WTC11 (cell line): ENCODE measurements around the gene B4GALNT1. TPM values are rescaled to one million over a fixed set of nuclear protein-coding genes. Genes with fewer than 3 reads are reported as not detected.
A peak's percentile ranks its signal among the peaks of the same experiment; 100 is the strongest.

Source experiments
- ATAC-seq: fragments of 200-7000 bp; cut with Tn5 transposase; 2 replicates; pipeline ENCODE4 v1.10.0; 2021; ENCODE audit warnings: mild to moderate bottlenecking, moderate library complexity
- CTCF ChIA-PET: fragments of 300-600 bp; sonication (Branson Sonifier 250); formaldehyde crosslinking; loops from one replicate; lab custom pipeline; 2021; ENCODE audit warnings: antibody characterized with exemption; lab: Charles Lee
- POLR2A ChIA-PET: fragments of 350-600 bp; sonication (Branson Sonifier 250); formaldehyde crosslinking; loops from one replicate; lab custom pipeline; 2021; ENCODE audit warnings: antibody characterized with exemption; lab: Charles Lee
- DNase-seq: peaks from one replicate; pipeline ENCODE4 v3.0.0; 2021; ENCODE audit warnings: low spot score
- H3K27ac Mint-ChIP-seq: 2 replicates; pipeline ENCODE4 v1.8.0; 2021; ENCODE audit warnings: mixed read lengths
- H3K27me3 Mint-ChIP-seq: 2 replicates; pipeline ENCODE4 v1.8.0; 2021; ENCODE audit warnings: low read depth, mild to moderate bottlenecking, moderate library complexity, mixed read lengths
- H3K36me3 Mint-ChIP-seq: 2 replicates; pipeline ENCODE4 v1.8.0; 2021; ENCODE audit warnings: mixed read lengths
- H3K4me1 Mint-ChIP-seq: 2 replicates; pipeline ENCODE4 v1.8.0; 2022; ENCODE audit warnings: mixed read lengths
- H3K4me3 Mint-ChIP-seq: 2 replicates; pipeline ENCODE4 v1.8.0; 2021; ENCODE audit warnings: mild to moderate bottlenecking, moderate library complexity, mixed read lengths
- H3K9me3 Mint-ChIP-seq: 2 replicates; pipeline ENCODE4 v1.8.0; 2021; ENCODE audit warnings: mixed read lengths
- CBFB ChIP-seq: sonication (generic); formaldehyde crosslinking; IDR thresholded peaks from 2 replicates; pipeline ENCODE4 v1.8.1; 2022; ENCODE audit warnings: mild to moderate bottlenecking, low read depth, missing genetic modification reagents
- E2F4 ChIP-seq: sonication (generic); formaldehyde crosslinking; IDR thresholded peaks from 2 replicates; pipeline ENCODE4 v1.8.1; 2022; ENCODE audit warnings: low read depth, mild to moderate bottlenecking, moderate library complexity, missing genetic modification reagents, borderline replicate concordance
- ESRRA ChIP-seq: sonication (generic); formaldehyde crosslinking; IDR thresholded peaks from 2 replicates; pipeline ENCODE4 v1.8.1; 2022; ENCODE audit warnings: mild to moderate bottlenecking, missing genetic modification reagents, borderline replicate concordance
- ETV6 ChIP-seq: sonication (generic); formaldehyde crosslinking; IDR thresholded peaks from 2 replicates; pipeline ENCODE4 v1.8.1; 2022; ENCODE audit warnings: mild to moderate bottlenecking, missing genetic modification reagents
- FOXP1 ChIP-seq: sonication (generic); formaldehyde crosslinking; IDR thresholded peaks from 2 replicates; pipeline ENCODE4 v1.8.0; 2022; ENCODE audit warnings: missing genetic modification reagents, mild to moderate bottlenecking, moderate library complexity, borderline replicate concordance
- GABPB1 ChIP-seq: sonication (generic); formaldehyde crosslinking; IDR thresholded peaks from 2 replicates; pipeline ENCODE4 v1.8.1; 2023; ENCODE audit warnings: mild to moderate bottlenecking, missing genetic modification reagents
- HMGXB4 ChIP-seq: sonication (generic); formaldehyde crosslinking; IDR thresholded peaks from 2 replicates; pipeline ENCODE4 v1.8.1; 2023; ENCODE audit warnings: mild to moderate bottlenecking, moderate library complexity, missing genetic modification reagents
- JAZF1 ChIP-seq: fragments of 250-450 bp; sonication (Bioruptor Pico); IDR thresholded peaks from 2 replicates; pipeline ENCODE4 v1.9.0; 2021; ENCODE audit warnings: moderate library complexity, mild to moderate bottlenecking, inconsistent platforms
- JUN ChIP-seq: sonication (generic); formaldehyde crosslinking; IDR thresholded peaks from 2 replicates; pipeline ENCODE4 v1.8.0; 2023; ENCODE audit warnings: mild to moderate bottlenecking, missing genetic modification reagents
- KAT7 ChIP-seq: sonication (generic); formaldehyde crosslinking; IDR thresholded peaks from 2 replicates; pipeline ENCODE4 v1.8.1; 2023; ENCODE audit warnings: missing genetic modification reagents, mild to moderate bottlenecking, borderline replicate concordance
- MLX ChIP-seq: sonication (generic); formaldehyde crosslinking; IDR thresholded peaks from 2 replicates; pipeline ENCODE4 v1.8.1; 2023; ENCODE audit warnings: mild to moderate bottlenecking, missing genetic modification reagents, moderate library complexity
- NFATC4 ChIP-seq: fragments of 250-450 bp; sonication (Bioruptor Pico); IDR thresholded peaks from 2 replicates; pipeline ENCODE4 v1.9.0; 2021; ENCODE audit warnings: mild to moderate bottlenecking
- NFYB ChIP-seq: sonication (generic); formaldehyde crosslinking; conservative IDR thresholded peaks from 2 replicates; pipeline ENCODE4 v1.8.0; 2022; ENCODE audit warnings: low read depth, missing genetic modification reagents
- NR3C1 ChIP-seq: sonication (generic); formaldehyde crosslinking; conservative IDR thresholded peaks from 2 replicates; pipeline ENCODE4 v1.8.1; 2023; ENCODE audit warnings: low read depth, mild to moderate bottlenecking, missing genetic modification reagents
- RORB ChIP-seq: fragments of 250-450 bp; sonication (Bioruptor Pico); IDR thresholded peaks from 2 replicates; pipeline ENCODE4 v1.9.0; 2021; ENCODE audit warnings: mild to moderate bottlenecking
- SP1 ChIP-seq: sonication (generic); formaldehyde crosslinking; conservative IDR thresholded peaks from 2 replicates; pipeline ENCODE4 v1.8.1; 2022; ENCODE audit warnings: missing genetic modification reagents
- STAT6 ChIP-seq: sonication (generic); formaldehyde crosslinking; conservative IDR thresholded peaks from 2 replicates; pipeline ENCODE4 v1.8.1; 2023; ENCODE audit warnings: mild to moderate bottlenecking, low read depth, missing genetic modification reagents, moderate library complexity
- TCF7 ChIP-seq: sonication (generic); formaldehyde crosslinking; IDR thresholded peaks from 2 replicates; pipeline ENCODE4 v1.8.0; 2022; ENCODE audit warnings: mild to moderate bottlenecking, low read depth, missing genetic modification reagents, moderate library complexity
- TEAD1 ChIP-seq: sonication (generic); formaldehyde crosslinking; IDR thresholded peaks from 2 replicates; pipeline ENCODE4 v1.8.0; 2022; ENCODE audit warnings: mild to moderate bottlenecking, missing genetic modification reagents
- TP53 ChIP-seq: sonication (generic); formaldehyde crosslinking; IDR thresholded peaks from 2 replicates; pipeline ENCODE4 v1.8.1; 2023; ENCODE audit warnings: mild to moderate bottlenecking, missing genetic modification reagents
- ZNF232 ChIP-seq: sonication (generic); formaldehyde crosslinking; IDR thresholded peaks from 2 replicates; pipeline ENCODE4 v1.8.0; 2022; ENCODE audit warnings: mild to moderate bottlenecking, missing genetic modification reagents
- ZNF423 ChIP-seq: fragments of 250-450 bp; sonication (Bioruptor Pico); IDR thresholded peaks from 2 replicates; pipeline ENCODE4 v2.1.2; 2022; ENCODE audit warnings: mild to moderate bottlenecking, moderate library complexity
- total RNA-seq: library from RNA; stranded (reverse); gene quantifications from 3 replicates; pipeline ENCODE4 v1.2.3, GENCODE V29; 2021
- TF ChIP-seq, protein P1 (sequence below): sonication (generic); formaldehyde crosslinking; IDR thresholded peaks from 2 replicates; pipeline ENCODE4 v1.8.0; 2022; ENCODE audit warnings: mild to moderate bottlenecking, missing genetic modification reagents
- TF ChIP-seq, protein P2 (sequence below): fragments of 250-450 bp; sonication (Bioruptor Pico); IDR thresholded peaks from 2 replicates; pipeline ENCODE4 v1.9.0; 2021; ENCODE audit warnings: mild to moderate bottlenecking
- TF ChIP-seq, protein P3 (sequence below): fragments of 250-450 bp; sonication (Bioruptor Pico); IDR thresholded peaks from 2 replicates; pipeline ENCODE4 v1.9.0; 2021; ENCODE audit warnings: mild to moderate bottlenecking
- TF ChIP-seq, protein P4 (sequence below): sonication (generic); formaldehyde crosslinking; IDR thresholded peaks from 2 replicates; pipeline ENCODE4 v1.8.0; 2022; ENCODE audit warnings: mild to moderate bottlenecking, missing genetic modification reagents

The B4GALNT1 gene
- total RNA-seq, 1 experiment from 2014 or later, result 1.2 TPM

DNA sequence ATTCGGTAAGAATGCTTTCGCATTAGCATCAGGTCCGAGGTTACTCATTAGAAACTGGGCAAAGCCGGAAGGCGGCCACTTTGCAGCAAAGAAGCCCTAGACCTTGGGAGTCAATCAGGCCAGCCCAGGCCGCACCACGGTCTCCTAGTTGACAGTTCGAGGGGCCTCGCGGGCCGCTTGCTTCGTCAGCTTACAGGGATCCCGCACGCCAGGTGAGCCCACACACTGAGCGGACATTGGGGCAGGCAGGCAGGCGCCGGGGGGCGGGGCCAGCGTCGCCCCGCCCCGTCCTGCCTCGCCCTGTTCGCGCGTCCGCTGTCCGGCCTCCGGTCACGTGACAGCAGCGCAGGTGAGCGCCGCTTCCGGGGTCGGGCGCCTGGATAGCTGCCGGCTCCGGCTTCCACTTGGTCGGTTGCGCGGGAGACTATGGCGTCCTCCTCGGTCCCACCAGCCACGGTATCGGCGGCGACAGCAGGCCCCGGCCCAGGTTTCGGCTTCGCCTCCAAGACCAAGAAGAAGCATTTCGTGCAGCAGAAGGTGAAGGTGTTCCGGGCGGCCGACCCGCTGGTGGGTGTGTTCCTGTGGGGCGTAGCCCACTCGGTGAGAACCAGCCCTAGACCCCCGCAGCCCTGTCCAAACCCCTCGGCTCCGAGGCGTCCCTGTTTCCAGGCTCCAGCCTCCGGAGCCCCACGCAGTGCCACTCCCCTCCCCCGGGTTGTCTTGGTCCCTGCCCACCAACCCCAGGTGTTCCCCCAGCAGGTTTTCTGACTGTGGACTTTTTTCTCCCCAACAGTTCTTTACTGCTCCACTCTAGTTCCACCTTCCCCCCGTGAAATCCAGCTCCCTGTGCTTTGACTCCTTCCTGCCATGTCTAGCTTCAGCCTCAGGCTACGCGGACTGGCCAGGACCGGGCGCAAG is 41.9 kb downstream of the B4GALNT1 start, which contains the start of gene PIP4K2C:
TSS of gene PIP4K2C (plus strand) at position 329 of the 918 bp plus-strand sequence. CDS start at position 427, 98 bp downstream.
- Mint-ChIP-seq H3K4me1 (peaks cover 14% of the 10 kb centered on the region), H3K4me3 (peak within 1 kb of the TSS; percentile 89), H3K9me3 (no peaks in the 10 kb centered on the region), H3K27ac (peak within 1 kb of the TSS; percentile 72), H3K36me3 (peaks cover 8% of the 10 kb centered on the region), H3K27me3 (peaks cover 3% of the 10 kb centered on the region; the same call in 1 of the 2 replicates)
- DNase-seq (peak; percentile 91), ATAC-seq (peak; percentile 98)
- CTCF ChIA-PET, result interaction anchor here (0.6 to 4.7 kb wide), 14 partner anchors 8 to 320 kb away, joined by 3 to 22 read pairs (median 5); partner anchors contain the start of genes ARHGEF25, B4GALNT1, DTX3 and TSFM
- POLR2A ChIA-PET, result interaction anchor here (0.6 to 1.3 kb wide), 5 partner anchors 18 to 1730 kb away, joined by 3 to 4 read pairs (median 3); partner anchors contain the start of gene ARHGEF25
- no peak for TF ChIP-seq JAZF1 (CRISPR knock-in tag)
- TF ChIP-seq RORB (CRISPR knock-in tag), result no peak
- TF ChIP-seq, protein P1, sequence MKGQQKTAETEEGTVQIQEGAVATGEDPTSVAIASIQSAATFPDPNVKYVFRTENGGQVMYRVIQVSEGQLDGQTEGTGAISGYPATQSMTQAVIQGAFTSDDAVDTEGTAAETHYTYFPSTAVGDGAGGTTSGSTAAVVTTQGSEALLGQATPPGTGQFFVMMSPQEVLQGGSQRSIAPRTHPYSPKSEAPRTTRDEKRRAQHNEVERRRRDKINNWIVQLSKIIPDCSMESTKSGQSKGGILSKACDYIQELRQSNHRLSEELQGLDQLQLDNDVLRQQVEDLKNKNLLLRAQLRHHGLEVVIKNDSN (CRISPR knock-in tag), result peak; percentile 98
- TF ChIP-seq ZNF423, result no peak
- no peak for TF ChIP-seq ESRRA
- no peak for TF ChIP-seq TP53 (CRISPR knock-in tag)
- peak; percentile 92 for TF ChIP-seq SP1 (CRISPR knock-in tag)
- TF ChIP-seq ZNF232 (CRISPR knock-in tag), result peak; percentile 88; the same call in 1 of the 2 replicates
- TF ChIP-seq, protein P2, sequence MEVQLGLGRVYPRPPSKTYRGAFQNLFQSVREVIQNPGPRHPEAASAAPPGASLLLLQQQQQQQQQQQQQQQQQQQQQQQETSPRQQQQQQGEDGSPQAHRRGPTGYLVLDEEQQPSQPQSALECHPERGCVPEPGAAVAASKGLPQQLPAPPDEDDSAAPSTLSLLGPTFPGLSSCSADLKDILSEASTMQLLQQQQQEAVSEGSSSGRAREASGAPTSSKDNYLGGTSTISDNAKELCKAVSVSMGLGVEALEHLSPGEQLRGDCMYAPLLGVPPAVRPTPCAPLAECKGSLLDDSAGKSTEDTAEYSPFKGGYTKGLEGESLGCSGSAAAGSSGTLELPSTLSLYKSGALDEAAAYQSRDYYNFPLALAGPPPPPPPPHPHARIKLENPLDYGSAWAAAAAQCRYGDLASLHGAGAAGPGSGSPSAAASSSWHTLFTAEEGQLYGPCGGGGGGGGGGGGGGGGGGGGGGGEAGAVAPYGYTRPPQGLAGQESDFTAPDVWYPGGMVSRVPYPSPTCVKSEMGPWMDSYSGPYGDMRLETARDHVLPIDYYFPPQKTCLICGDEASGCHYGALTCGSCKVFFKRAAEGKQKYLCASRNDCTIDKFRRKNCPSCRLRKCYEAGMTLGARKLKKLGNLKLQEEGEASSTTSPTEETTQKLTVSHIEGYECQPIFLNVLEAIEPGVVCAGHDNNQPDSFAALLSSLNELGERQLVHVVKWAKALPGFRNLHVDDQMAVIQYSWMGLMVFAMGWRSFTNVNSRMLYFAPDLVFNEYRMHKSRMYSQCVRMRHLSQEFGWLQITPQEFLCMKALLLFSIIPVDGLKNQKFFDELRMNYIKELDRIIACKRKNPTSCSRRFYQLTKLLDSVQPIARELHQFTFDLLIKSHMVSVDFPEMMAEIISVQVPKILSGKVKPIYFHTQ (CRISPR knock-in tag), result no peak
- TF ChIP-seq, protein P3, sequence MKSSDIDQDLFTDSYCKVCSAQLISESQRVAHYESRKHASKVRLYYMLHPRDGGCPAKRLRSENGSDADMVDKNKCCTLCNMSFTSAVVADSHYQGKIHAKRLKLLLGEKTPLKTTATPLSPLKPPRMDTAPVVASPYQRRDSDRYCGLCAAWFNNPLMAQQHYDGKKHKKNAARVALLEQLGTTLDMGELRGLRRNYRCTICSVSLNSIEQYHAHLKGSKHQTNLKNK (CRISPR knock-in tag), result no peak
- TF ChIP-seq MLX (CRISPR knock-in tag), result no peak
- TF ChIP-seq STAT6 (CRISPR knock-in tag), result no peak
- peak; percentile 41; the same call in 1 of the 2 replicates for TF ChIP-seq FOXP1 (CRISPR knock-in tag)
- TF ChIP-seq E2F4 (CRISPR knock-in tag), result no peak
- TF ChIP-seq, protein P4, sequence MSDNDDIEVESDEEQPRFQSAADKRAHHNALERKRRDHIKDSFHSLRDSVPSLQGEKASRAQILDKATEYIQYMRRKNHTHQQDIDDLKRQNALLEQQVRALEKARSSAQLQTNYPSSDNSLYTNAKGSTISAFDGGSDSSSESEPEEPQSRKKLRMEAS, result peak; percentile 96
- TF ChIP-seq NFATC4 (CRISPR knock-in tag), result no peak
- TF ChIP-seq GABPB1, result no peak
- TF ChIP-seq ETV6 (CRISPR knock-in tag), result peak; percentile 83; the same call in 1 of the 2 replicates
- TF ChIP-seq HMGXB4 (CRISPR knock-in tag), result peak; percentile 52; the same call in 1 of the 2 replicates
- no peak for TF ChIP-seq NFYB (CRISPR knock-in tag)
- no peak; the same call in 1 of the 2 replicates for TF ChIP-seq TEAD1 (CRISPR knock-in tag)
- TF ChIP-seq NR3C1, result no peak
- TF ChIP-seq KAT7 (CRISPR knock-in tag), result 0 out of 2 replicates have a peak, but pooled peaks have one; percentile 62
- TF ChIP-seq JUN (CRISPR knock-in tag), result no peak
- TF ChIP-seq TCF7 (CRISPR knock-in tag), result no peak
- no peak for TF ChIP-seq CBFB
